Measurements from ENCODE around the gene TMEM52B. TPM values are rescaled to one million over a fixed set of nuclear protein-coding genes. Genes with fewer than 3 reads are reported as not detected.
A peak's percentile ranks its signal among the peaks of the same experiment; 100 is the strongest.
"Not testable (repeated sequence)": the region's sequence is repeated elsewhere in the genome, so short reads cannot be mapped to it uniquely, and the experiment has no call there.

The TMEM52B gene
- total RNA-seq, 2 experiments from 2014 or later = not detected

DNA sequence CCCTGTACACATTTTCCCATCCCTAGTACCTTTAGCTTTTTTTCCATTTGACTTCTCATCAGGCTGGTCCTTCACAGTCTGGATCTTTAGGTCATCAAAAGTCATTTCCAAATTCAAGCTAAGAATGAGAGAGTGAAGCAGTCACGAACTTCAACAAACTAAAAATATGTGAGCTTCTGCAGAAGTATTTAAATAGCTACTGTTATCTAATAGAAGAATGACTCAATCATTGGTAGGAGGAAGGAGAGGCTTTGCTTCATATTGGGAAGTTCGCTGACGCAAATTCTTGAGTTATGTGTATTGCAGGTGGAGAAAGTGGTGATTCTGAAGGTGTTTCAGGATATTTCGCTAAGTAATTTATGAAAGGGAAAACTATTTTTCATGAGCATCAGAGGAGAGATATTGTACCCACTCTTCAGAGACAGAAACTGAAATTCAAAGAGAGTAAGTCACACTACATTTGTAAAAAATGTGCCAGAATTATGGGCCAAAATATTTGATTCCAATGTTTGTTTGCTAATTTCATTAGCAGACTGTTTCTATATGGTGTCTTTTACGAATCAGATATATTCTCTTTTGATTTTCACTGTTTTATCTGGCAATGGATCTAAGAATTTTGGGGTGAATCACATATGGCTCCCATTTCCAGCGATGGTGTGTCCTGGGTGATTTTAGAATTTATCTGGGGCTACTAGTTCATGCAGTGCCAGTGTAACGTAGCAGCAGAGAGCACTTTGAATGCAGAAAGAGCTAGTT, 6.7 kb upstream of the TMEM52B start, which contains the start of gene OLR1:
Gene OLR1 (minus strand): TSS at position 160 of the 756 bp plus-strand sequence. CDS start 55 bp downstream, at position 105.
- H3K9me3 Mint-ChIP-seq = no peaks in the 10 kb centered on the region
- peaks cover 17% of the 10 kb centered on the region for H3K27me3 Mint-ChIP-seq
- no peaks in the 10 kb centered on the region for H3K4me1 Mint-ChIP-seq (ENCODE audit: low read depth)
- intact Hi-C loops (cut with micrococcal nuclease) = no loop called here
- POLR2A ChIA-PET = no interaction called here
- H3K4me3 Mint-ChIP-seq = no peak within 1 kb of the TSS
- H3K27ac Mint-ChIP-seq = no peak within 1 kb of the TSS
- no peaks in the 10 kb centered on the region for H3K36me3 Mint-ChIP-seq
- DNase-seq = no peak
- CTCF ChIA-PET = interaction anchor here (1.5 to 2.4 kb wide), 2 partner anchors 19 to 162 kb away, joined by 3 to 8 read pairs; no protein-coding TSS in a partner anchor

DNA sequence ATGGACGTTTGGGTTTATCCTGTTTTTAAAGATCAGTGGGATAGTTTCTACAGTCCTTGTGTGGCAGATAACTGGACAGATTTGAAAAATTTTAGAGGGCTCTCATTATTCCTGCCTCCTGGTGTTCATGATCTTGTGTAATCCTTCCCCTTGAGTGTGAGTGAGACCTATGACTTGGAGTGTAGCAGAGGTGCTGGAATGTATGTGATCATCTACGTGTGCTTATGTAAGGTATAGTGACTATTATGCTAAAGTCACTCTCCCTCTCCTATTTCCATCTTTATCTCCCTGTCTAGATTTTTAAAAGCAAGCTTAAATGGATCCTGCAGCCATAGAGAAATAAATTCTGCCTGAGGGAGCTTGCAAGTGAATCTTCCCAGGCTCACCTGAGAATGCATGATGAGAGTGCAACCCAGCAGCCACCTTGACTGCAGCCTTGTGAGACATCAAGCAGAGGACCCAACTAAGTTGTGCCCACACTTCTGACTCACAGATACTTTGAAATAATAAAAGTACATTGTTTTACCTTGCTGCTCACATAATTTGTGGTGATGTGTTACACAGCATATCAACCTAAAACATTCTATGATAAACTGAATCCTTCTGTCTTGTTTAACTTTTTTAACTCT, 3.7 kb upstream of the TMEM52B start:
- intact Hi-C loops (cut with micrococcal nuclease) = no loop called here
- Mint-ChIP-seq H3K27ac (no peak overlapping the region), H3K27me3 (peaks cover 21% of the 10 kb centered on the region), H3K36me3 (no peaks in the 10 kb centered on the region), H3K4me1 (ENCODE audit: low read depth) (no peaks in the 10 kb centered on the region), H3K9me3 (no peaks in the 10 kb centered on the region), H3K4me3 (no peak overlapping the region)
- CTCF ChIA-PET = no interaction called here
- DNase-seq = no peak
- POLR2A ChIA-PET = no interaction called here

DNA sequence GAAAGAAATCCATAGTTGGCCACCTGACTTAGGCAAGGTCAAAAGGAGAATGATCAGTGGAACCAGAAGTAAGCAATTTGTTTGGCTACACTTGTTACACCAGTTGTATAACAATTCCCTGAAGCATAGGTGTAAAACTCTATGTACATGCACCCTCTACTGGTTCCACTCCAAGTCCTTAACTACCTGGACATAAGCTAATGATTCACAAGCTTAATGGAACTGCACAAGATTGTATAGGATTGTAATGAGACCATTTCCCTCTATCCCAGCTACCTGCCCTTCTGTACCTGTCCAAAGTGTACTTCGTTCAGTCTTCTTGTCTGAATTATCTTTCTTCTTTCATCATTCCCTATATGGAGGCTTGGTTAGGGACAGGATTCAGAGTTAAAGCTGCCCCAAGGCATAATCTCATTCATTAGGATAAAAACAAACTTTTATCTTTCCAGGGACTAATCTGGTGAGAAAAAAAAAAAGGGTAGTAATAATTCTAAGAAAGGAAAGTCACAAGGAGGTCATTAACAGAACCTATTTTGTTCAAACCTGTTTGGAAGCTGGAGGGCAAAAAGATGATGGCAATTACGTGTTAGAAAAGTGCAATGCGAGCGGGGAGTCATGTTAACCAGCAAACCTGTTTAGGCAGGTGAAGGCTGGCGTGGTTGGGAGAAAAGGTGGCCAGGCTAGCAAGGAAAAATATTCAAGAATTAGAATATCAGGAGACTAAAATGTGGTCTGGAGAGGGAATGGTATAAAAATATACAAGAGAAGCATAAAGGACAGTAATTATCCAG, 2.8 kb upstream of the TMEM52B start:
- H3K36me3 Mint-ChIP-seq = no peaks in the 10 kb centered on the region
- H3K27me3 Mint-ChIP-seq = peaks cover 22% of the 10 kb centered on the region
- intact Hi-C loops (cut with micrococcal nuclease) = no loop called here
- no peak for DNase-seq
- no peak overlapping the region for H3K27ac Mint-ChIP-seq
- CTCF ChIA-PET = interaction anchor here (1.0 kb wide), 1 partner anchor 23 kb away, joined by 7 read pairs; no protein-coding TSS in a partner anchor
- no peak overlapping the region for H3K4me3 Mint-ChIP-seq
- no peaks in the 10 kb centered on the region for H3K4me1 Mint-ChIP-seq (ENCODE audit: low read depth)
- no peaks in the 10 kb centered on the region for H3K9me3 Mint-ChIP-seq
- POLR2A ChIA-PET = no interaction called here

DNA sequence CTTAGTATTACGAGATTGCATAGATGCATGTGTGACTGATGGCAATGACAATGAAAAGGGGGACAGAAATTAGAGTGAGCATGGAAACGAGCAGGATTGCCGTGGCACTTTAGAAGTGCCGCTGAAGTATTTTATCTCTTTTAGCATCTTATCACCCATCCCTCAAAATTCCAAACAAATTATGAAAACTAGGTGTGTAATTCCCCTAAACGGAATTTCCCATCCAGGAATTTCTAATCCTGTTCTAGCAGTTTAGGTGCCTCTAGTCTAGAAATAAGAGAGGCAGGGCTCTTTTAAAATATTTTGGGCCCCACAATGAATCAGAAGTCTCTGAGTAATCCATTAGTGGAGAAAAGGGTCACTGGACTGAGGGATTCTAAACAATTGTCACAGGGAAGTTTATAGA, 947 bp downstream of the TMEM52B start:
- H3K4me3 Mint-ChIP-seq = no peak overlapping the region
- ChIA-PET POLR2A (no interaction called here), CTCF (no interaction called here)
- H3K36me3 Mint-ChIP-seq = no peaks in the 10 kb centered on the region
- H3K4me1 Mint-ChIP-seq (ENCODE audit: low read depth) = peaks cover 5% of the 10 kb centered on the region
- H3K27me3 Mint-ChIP-seq = peaks cover 20% of the 10 kb centered on the region
- intact Hi-C loops (cut with micrococcal nuclease) = no loop called here
- no peaks in the 10 kb centered on the region for H3K9me3 Mint-ChIP-seq
- no peak overlapping the region for H3K27ac Mint-ChIP-seq
- DNase-seq = no peak

DNA sequence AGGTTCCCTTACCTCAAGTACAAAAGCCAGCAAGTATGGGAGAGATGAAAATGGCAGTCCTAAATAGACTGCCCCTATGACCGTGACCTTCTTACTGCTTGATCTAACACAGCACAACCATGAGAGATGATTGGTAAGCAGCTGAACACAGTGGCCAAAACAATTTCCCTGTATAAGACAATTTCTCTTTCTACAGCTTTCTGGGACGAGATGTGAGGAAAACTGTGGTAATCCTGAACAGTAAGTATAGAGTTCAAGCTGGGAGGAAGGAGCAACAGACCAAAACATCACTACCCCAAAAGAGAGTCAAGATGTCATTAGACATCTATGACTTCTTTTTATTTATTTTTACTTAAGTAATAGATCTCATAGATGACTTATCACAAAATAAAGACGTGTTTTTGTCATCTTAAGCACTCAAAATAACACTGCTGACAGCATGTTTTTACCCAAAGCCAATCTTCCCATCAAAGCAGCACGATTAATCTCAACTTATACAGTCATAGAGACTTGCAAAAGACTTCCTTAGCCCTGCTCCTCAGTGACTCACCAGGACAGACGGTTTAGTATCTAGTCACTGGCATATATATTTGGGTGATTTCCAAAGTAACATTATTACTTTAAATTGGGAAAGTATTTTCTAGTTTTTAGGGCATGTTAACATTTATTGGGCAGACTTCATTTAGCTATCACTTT, 3.7 kb downstream of the TMEM52B start:
- DNase-seq = no peak
- H3K27me3 Mint-ChIP-seq = peaks cover 19% of the 10 kb centered on the region
- no peak overlapping the region for H3K27ac Mint-ChIP-seq
- intact Hi-C loops (cut with micrococcal nuclease) = no loop called here
- no peaks in the 10 kb centered on the region for H3K9me3 Mint-ChIP-seq
- POLR2A ChIA-PET = no interaction called here
- H3K4me3 Mint-ChIP-seq = no peak overlapping the region
- H3K4me1 Mint-ChIP-seq (ENCODE audit: low read depth) = peaks cover 5% of the 10 kb centered on the region
- no peaks in the 10 kb centered on the region for H3K36me3 Mint-ChIP-seq
- CTCF ChIA-PET = interaction anchor here (4.6 kb wide), 1 partner anchor 30 kb away, joined by 19 read pairs; no protein-coding TSS in a partner anchor

DNA sequence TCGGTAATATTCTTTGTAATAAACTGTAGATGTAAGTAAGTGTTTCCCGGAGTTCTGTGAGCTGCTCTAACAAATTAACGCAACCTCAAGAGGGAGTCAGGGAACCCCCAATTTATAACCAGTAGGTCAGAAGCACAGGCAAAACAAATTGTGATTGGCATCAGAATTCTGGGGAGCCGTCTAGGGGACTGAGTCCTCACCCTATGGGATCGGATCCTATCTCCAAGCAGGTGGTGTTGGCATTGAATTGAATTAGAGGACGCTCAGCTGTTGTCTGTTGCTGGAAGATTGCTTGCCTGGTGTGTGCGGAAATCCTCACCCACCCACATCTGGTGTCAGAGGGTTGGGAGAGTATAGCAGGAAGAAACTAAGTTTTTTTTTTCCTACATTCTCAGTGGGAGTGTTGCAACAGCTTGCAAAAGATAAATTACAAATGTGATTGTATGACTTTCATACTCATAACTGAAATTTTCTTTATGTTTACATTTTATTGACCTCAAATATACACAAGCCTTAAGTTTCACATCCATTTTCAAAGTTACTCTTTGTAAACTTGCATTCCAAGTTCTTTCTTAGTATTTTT, 5.5 kb downstream of the TMEM52B start:
- peaks cover 17% of the 10 kb centered on the region for H3K27me3 Mint-ChIP-seq
- no peaks in the 10 kb centered on the region for H3K36me3 Mint-ChIP-seq
- no peak overlapping the region for H3K4me3 Mint-ChIP-seq
- no peak overlapping the region for H3K27ac Mint-ChIP-seq
- DNase-seq = no peak
- ChIA-PET CTCF (interaction anchor here (4.6 kb wide), 1 partner anchor 31 kb away, joined by 19 read pairs; no protein-coding TSS in a partner anchor), POLR2A (no interaction called here)
- H3K9me3 Mint-ChIP-seq = no peaks in the 10 kb centered on the region
- H3K4me1 Mint-ChIP-seq (ENCODE audit: low read depth) = peaks cover 5% of the 10 kb centered on the region
- intact Hi-C loops (cut with micrococcal nuclease) = no loop called here

DNA sequence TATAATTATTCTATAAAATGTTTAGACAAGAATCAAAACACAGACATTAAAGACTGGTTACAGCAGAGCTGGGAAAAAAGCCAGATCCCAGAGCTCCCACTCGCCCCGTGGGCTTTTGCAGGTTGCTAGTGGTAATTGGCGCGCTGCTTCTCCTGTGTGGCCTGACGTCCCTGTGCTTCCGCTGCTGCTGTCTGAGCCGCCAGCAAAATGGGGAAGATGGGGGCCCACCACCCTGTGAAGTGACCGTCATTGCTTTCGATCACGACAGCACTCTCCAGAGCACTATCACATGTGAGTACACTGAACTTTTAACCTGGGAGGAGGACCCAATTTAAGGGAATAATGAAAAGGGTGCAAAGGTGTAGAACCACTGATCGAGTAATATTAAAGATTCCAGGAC, 7.5 kb downstream of the TMEM52B start:
- no peaks in the 10 kb centered on the region for H3K9me3 Mint-ChIP-seq
- no peaks in the 10 kb centered on the region for H3K36me3 Mint-ChIP-seq
- peaks cover 5% of the 10 kb centered on the region for H3K4me1 Mint-ChIP-seq (ENCODE audit: low read depth)
- DNase-seq = no peak
- H3K4me3 Mint-ChIP-seq = no peak overlapping the region
- intact Hi-C loops (cut with micrococcal nuclease) = no loop called here
- ChIA-PET CTCF (interaction anchor here (4.6 kb wide), 1 partner anchor 33 kb away, joined by 19 read pairs; no protein-coding TSS in a partner anchor), POLR2A (no interaction called here)
- no peak overlapping the region for H3K27ac Mint-ChIP-seq
- H3K27me3 Mint-ChIP-seq = peaks cover 14% of the 10 kb centered on the region

DNA sequence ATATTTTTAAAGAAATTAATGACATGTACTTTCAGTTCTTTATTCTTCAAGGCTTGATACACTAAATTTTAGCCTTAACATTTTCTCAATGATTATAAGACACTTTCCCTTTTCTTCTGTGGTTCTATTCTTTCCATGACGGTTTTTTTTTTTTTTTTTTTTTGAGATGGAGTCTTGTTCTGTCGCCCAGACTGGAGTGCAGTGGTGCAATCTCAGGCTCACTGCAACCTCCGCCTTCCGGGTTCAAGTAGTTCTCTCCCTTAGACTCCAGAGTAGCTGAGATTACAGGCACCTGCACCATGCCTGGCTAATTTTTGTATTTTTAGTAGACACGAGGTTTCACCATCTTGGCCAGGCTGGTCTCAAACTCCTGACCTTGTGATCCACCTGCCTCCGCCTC, 8.1 kb downstream of the TMEM52B start:
- POLR2A ChIA-PET; H3K36me3 Mint-ChIP-seq; H3K4me1 Mint-ChIP-seq (ENCODE audit: low read depth); intact Hi-C loops (cut with micrococcal nuclease); H3K4me3 Mint-ChIP-seq; H3K27ac Mint-ChIP-seq; H3K9me3 Mint-ChIP-seq; DNase-seq; CTCF ChIA-PET: not testable (repeated sequence)
- peaks cover 14% of the 10 kb centered on the region for H3K27me3 Mint-ChIP-seq

DNA sequence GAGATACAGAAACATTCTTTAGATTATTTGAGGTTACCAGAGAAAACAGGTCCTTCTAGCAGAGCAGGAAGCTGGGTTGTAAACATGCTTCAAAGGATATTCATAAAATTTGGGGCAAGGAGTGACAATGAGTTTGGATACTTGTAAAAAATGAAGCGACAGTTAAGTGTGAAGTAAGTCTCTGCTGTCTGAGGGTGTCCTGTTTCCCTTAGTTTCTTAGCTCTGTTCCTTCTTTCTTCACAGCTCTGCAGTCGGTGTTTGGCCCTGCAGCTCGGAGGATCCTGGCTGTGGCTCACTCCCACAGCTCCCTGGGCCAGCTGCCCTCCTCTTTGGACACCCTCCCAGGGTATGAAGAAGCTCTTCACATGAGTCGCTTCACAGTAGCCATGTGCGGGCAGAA, 10.8 kb downstream of the TMEM52B start:
- no peak overlapping the region for H3K4me3 Mint-ChIP-seq
- no peak for DNase-seq
- intact Hi-C loops (cut with micrococcal nuclease) = loop anchor here (1.0 to 2.0 kb wide), 2 partner anchors 36 to 375 kb away; no protein-coding TSS in a partner anchor
- no peaks in the 10 kb centered on the region for H3K9me3 Mint-ChIP-seq
- ChIA-PET POLR2A (no interaction called here), CTCF (interaction anchor here (0.6 to 1.9 kb wide), 10 partner anchors 13 to 1104 kb away, joined by 3 to 14 read pairs (median 4); no protein-coding TSS in a partner anchor)
- no peaks in the 10 kb centered on the region for H3K4me1 Mint-ChIP-seq (ENCODE audit: low read depth)
- peaks cover 13% of the 10 kb centered on the region for H3K27me3 Mint-ChIP-seq
- no peaks in the 10 kb centered on the region for H3K36me3 Mint-ChIP-seq
- no peak overlapping the region for H3K27ac Mint-ChIP-seq

DNA sequence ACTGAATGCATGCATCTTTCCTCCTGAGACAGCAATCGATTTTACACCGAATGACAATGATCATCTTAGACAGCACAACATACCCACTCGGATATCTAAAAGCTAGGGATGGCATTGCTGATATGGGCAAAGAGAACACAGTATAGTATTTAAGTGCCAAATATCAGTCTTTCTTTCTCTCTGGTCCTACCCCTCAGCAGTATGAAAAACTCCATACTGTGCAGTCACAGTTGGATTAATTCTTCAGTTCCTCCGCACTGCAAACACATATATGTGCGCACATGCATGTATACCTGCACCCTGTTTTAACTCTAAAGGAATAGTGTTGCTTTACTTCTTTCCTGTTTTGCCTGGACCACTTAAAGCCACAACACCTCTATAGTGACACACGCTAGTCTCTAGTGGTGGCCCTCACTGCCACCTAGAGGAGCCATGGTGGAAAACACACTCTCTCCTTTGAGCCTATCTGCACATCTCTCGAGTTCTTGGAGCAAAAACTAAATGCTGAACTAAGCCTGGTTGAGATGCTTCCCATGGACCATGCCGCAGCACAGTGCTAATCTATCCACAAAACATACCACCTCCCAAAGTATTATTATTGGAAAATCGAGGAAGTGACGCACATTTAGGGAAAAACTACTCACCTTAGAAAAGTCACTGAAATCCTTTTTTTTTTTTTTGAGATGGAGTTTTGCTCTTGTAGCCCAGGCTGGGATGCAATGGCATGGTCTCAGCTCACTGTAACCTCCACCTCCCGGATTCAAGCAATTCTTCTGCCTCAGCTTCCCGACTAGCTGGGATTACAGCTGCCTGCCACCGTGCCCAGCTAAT, 11.9 kb downstream of the TMEM52B start:
- H3K27me3 Mint-ChIP-seq = peaks cover 16% of the 10 kb centered on the region

More for the DNA sequence above, 11.9 kb downstream of the TMEM52B start:
- no peaks in the 10 kb centered on the region for H3K36me3 Mint-ChIP-seq
- no peaks in the 10 kb centered on the region for H3K4me1 Mint-ChIP-seq (ENCODE audit: low read depth)
- H3K27ac Mint-ChIP-seq = no peak overlapping the region
- CTCF ChIA-PET = interaction anchor here (0.7 to 1.9 kb wide), 10 partner anchors 21 to 448 kb away, joined by 3 to 14 read pairs (median 5); no protein-coding TSS in a partner anchor
- peak; percentile 65 for DNase-seq
- intact Hi-C loops (cut with micrococcal nuclease) = loop anchor here (1.0 to 2.0 kb wide), 2 partner anchors 37 to 376 kb away; no protein-coding TSS in a partner anchor
- no peak overlapping the region for H3K4me3 Mint-ChIP-seq
- POLR2A ChIA-PET = no interaction called here
- H3K9me3 Mint-ChIP-seq = no peaks in the 10 kb centered on the region

Data from activated CD4-positive, alpha-beta memory T cell treated with anti-CD3 and anti-CD28 coated beads for 36 hours (primary cell).